ENCODE results near the gene ADGRG3. TPM values are rescaled to one million over a fixed set of nuclear protein-coding genes. Genes with fewer than 3 reads are reported as not detected.

Gene ADGRG3
- total and polyA plus RNA-seq, 2 donors (not counting 1 experiment from before 2014, with no cell fraction given) = not detected

DNA sequence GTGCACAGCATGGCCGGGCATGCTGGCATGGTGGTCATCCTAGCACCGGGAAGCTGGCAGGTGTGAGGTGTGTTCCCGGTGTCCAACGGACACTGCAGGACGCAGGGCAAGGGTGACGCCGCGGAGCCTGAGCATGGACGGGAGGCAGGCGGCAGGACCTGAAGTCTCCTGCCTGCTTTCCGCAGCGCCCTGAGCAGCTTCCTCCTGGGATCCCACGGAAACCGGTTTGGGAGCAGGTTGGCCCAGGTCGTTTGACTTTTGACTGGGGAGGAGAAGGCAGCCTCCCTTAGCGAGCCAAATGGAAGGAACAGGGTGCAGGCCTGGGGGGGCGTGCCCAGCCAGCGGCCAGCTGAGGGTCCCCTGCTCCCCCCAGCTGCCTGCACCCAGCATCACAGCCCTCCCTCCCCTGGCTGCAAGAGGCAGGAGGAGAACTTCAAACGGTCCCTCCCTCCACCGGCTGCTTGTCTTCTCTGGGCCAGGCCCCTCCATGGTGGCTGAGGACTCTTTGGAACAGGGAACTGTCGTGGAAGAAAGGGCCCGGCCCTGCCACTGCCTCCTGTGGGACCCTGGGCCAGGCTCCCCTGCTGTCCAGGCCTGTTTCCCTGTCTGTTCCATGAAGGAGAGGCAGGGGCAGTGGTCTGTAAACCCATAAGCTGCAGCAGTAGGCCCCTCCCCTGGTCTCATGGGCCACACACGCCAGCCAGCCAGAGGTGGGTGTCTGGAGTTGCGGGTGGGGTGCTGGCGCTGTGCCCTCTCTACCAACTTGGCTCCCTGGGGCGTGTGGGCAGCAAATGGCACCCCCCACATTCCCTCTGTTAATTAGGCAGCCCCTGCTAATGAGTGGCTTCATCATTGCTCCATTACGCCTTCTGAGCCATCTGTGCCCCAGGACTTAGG, 47.5 kb upstream of the ADGRG3 start:
- Histone ChIP-seq H4K20me1 (ENCODE audit: control insufficient read depth, insufficient read depth, low read length, poor library complexity, severe bottlenecking) (no peaks in the 10 kb centered on the region), H3K36me3 (replicated peaks in 1 of 2; ENCODE audit: control extremely low read depth in 1 of 2, control insufficient read depth in 1 of 2, extremely low read depth in 1 of 2, insufficient read depth in 2 of 2, low read length in 1 of 2) (no peaks in the 10 kb centered on the region), H3K27me3 (replicated peaks in 1 of 4; ENCODE audit: control extremely low read depth in 1 of 4, control insufficient read depth in 3 of 4, insufficient read depth in 4 of 4, low read length in 3 of 4) (peaks cover 0 to 3% (median 0%) of the 10 kb centered on the region in 4 experiments), H3K9me3 (ENCODE audit: control extremely low read depth in 1 of 3, control insufficient read depth in 2 of 3, insufficient read depth in 1 of 3, low read length in 2 of 3) (no peaks in the 10 kb centered on the region), H3K4me2 (replicated peaks; ENCODE audit: low read depth, low read length, poor library complexity, severe bottlenecking) (no peak overlapping the region), H3K4me3 (ENCODE audit: control extremely low read depth in 1 of 5, extremely low read depth in 1 of 5, insufficient read depth in 1 of 5, low read depth in 2 of 5, low read length in 4 of 5) (no peak overlapping the region), H3K27ac (ENCODE audit: low read length in 2 of 2) (no peak overlapping the region), H3K4me1 (ENCODE audit: control insufficient read depth in 2 of 2, insufficient read depth in 2 of 2, low read length in 2 of 2) (no peaks in the 10 kb centered on the region), H3K79me2 (ENCODE audit: control insufficient read depth, insufficient read depth, low read length) (no peaks in the 10 kb centered on the region), H3K9ac (ENCODE audit: low read length) (no peak overlapping the region), H2AFZ (ENCODE audit: insufficient read depth, low read depth, low read length, poor library complexity, severe bottlenecking) (no peak overlapping the region)
- ChIA-PET CTCF (no interaction called here), POLR2A (no interaction called here)
- H3K4me3 Mint-ChIP-seq = no peak overlapping the region
- H3K27ac Mint-ChIP-seq = no peak overlapping the region
- peaks cover 12% of the 10 kb centered on the region for H3K27me3 Mint-ChIP-seq
- TF ChIP-seq, protein P1, sequence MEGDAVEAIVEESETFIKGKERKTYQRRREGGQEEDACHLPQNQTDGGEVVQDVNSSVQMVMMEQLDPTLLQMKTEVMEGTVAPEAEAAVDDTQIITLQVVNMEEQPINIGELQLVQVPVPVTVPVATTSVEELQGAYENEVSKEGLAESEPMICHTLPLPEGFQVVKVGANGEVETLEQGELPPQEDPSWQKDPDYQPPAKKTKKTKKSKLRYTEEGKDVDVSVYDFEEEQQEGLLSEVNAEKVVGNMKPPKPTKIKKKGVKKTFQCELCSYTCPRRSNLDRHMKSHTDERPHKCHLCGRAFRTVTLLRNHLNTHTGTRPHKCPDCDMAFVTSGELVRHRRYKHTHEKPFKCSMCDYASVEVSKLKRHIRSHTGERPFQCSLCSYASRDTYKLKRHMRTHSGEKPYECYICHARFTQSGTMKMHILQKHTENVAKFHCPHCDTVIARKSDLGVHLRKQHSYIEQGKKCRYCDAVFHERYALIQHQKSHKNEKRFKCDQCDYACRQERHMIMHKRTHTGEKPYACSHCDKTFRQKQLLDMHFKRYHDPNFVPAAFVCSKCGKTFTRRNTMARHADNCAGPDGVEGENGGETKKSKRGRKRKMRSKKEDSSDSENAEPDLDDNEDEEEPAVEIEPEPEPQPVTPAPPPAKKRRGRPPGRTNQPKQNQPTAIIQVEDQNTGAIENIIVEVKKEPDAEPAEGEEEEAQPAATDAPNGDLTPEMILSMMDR (IDR thresholded peaks at IDR 0.05) = no peak
- TF ChIP-seq EZH2 (IDR thresholded peaks at IDR 0.05; ENCODE audit: borderline replicate concordance, insufficient read depth, low read depth, low read length, poor library complexity, severe bottlenecking) = no peak
- 93% methylated on average over 22 of the region's 27 CpGs for WGBS (ENCODE audit: insufficient coverage)
- H3K9me3 Mint-ChIP-seq (ENCODE audit: insufficient read depth) = no peaks in the 10 kb centered on the region
- no peak for ATAC-seq (ENCODE audit: low read depth)
- intact Hi-C loops (cut with micrococcal nuclease) = no loop called here
- no peaks in the 10 kb centered on the region for H3K4me1 Mint-ChIP-seq
- no peak for DNase-seq
